Activated naive CD8-positive, alpha-beta T cell treated with anti-CD3 and anti-CD28 coated beads for 36 hours (primary cell): ENCODE results near the gene LYZL4. TPM values are rescaled to one million over a fixed set of nuclear protein-coding genes. Genes with fewer than 3 reads are reported as not detected.

ENCODE experiments used
- DNase-seq: peaks from one replicate; pipeline ENCODE4 v3.0.0; 2021
- H3K27ac Mint-ChIP-seq: one replicate; pipeline ENCODE4 v1.8.0; 2022; ENCODE audit warnings: mild to moderate bottlenecking, moderate library complexity, mixed read lengths
- H3K27me3 Mint-ChIP-seq: one replicate; pipeline ENCODE4 v1.8.0; 2022; ENCODE audit warnings: mild to moderate bottlenecking, mixed read lengths
- H3K36me3 Mint-ChIP-seq: one replicate; pipeline ENCODE4 v1.8.0; 2021; ENCODE audit warnings: mild to moderate bottlenecking, mixed read lengths
- H3K4me1 Mint-ChIP-seq: one replicate; pipeline ENCODE4 v1.8.0; 2021; ENCODE audit warnings: mixed read lengths
- H3K4me3 Mint-ChIP-seq: one replicate; pipeline ENCODE4 v1.8.0; 2022; ENCODE audit warnings: mild to moderate bottlenecking, moderate library complexity, mixed read lengths
- H3K9me3 Mint-ChIP-seq: one replicate; pipeline ENCODE4 v1.8.0; 2022; ENCODE audit warnings: mixed read lengths
- total RNA-seq, 2 experiments: library from RNA; stranded (reverse); gene quantifications; one replicate each; pipeline ENCODE4 v1.2.3, GENCODE V29; 2021

The LYZL4 gene
- total RNA-seq, 2 experiments from 2014 or later, result not detected

DNA sequence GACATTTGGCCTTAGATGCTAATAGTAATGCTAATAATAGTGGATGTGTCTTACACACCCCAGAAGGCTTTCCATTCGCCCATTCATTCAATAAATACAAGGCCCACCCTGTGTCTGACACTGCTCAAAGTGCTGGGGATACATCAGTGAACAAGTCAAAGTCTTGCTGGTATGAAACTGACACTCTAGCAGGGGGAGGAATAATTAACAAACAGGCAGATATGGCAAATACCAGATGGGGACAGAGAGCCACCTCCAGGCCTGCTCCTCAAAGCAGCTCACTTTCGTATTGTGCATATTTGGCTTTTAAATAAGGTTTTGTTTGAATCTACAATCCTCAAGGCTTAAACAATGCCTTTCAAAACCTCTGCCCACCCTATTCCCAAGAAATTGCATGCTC is 28.3 kb upstream of the LYZL4 start:
- peaks cover 2% of the 10 kb centered on the region for H3K9me3 Mint-ChIP-seq
- H3K4me1 Mint-ChIP-seq, result no peaks in the 10 kb centered on the region
- no peak overlapping the region for H3K27ac Mint-ChIP-seq
- DNase-seq, result no peak
- H3K27me3 Mint-ChIP-seq, result no peaks in the 10 kb centered on the region
- no peaks in the 10 kb centered on the region for H3K36me3 Mint-ChIP-seq
- H3K4me3 Mint-ChIP-seq, result no peak overlapping the region

DNA sequence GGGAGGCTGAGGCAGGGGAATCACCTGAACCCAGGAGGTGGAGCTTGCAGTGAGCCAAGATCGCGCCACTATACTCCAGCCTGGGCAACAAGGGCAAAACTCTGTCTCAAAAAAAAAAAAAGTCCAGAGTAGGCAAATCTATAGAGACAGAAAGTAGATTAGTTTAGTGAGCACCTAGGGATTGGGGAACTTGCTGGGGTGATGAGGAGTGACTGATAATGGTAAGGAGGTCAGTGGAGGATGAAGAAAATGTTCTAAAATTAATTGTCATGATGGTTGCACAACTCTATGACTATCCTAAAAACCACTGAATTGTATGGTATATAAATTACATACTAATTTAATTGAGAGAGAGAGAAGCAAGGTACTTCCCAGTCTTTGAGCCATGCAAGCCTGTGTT is 27.8 kb upstream of the LYZL4 start:
- H3K36me3 Mint-ChIP-seq, result no peaks in the 10 kb centered on the region
- H3K27ac Mint-ChIP-seq, result no peak overlapping the region
- no peaks in the 10 kb centered on the region for H3K27me3 Mint-ChIP-seq
- DNase-seq, result no peak
- H3K4me1 Mint-ChIP-seq, result no peaks in the 10 kb centered on the region
- H3K9me3 Mint-ChIP-seq, result peaks cover 2% of the 10 kb centered on the region
- H3K4me3 Mint-ChIP-seq, result no peak overlapping the region

DNA sequence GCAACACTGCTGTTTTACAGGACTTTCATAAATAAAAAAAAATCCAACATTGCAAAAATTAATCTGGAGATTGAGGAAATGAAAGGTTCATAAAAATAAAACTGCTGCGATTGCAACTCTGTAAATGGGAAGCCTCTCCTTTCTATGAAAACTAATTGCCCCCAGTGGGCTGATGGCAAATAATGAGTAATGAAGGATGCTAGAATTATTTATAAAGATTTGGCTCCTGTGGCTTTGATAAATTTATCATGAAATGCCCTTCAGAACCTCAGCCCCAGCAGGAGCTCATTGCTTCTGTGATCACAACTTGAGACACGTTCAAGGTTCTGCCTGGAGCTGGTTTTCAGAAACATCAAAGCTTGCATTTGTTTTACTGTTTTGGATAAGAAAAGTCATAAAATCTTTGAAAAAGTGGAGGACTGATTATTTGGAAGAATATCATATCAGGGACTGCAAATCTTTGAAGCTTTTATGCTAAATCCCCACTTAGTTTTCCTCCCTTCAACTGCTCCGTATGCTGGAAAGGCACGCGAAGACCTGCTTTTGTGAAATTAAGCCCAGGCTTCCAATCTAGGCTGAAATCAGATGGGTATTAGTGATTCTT is 24.5 kb upstream of the LYZL4 start:
- Mint-ChIP-seq H3K4me3 (no peak overlapping the region), H3K27me3 (no peaks in the 10 kb centered on the region), H3K36me3 (peaks cover 7% of the 10 kb centered on the region), H3K4me1 (no peaks in the 10 kb centered on the region), H3K9me3 (peaks cover 12% of the 10 kb centered on the region), H3K27ac (no peak overlapping the region)
- DNase-seq, result no peak

DNA sequence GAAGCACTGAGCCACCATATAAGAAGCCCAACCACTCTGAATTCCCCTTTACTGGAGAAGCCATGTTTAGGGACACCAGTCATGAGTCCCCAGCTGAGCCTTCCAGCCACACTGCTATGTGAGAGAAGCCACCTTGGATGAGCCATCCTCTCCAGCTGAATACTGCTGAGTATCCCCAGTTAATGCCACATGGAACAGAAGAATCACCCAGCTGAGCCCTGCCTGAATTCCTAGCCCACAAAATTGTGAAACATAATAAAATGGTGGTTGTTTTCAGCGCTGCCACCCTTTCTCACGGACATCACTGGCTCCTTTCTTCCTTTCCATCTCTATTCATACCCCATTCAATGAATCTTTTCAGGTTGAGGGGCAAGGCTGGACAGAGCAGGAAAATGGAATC is 22.1 kb upstream of the LYZL4 start:
- Mint-ChIP-seq H3K4me3 (no peak overlapping the region), H3K9me3 (peaks cover 12% of the 10 kb centered on the region), H3K27ac (no peak overlapping the region), H3K27me3 (no peaks in the 10 kb centered on the region), H3K4me1 (no peaks in the 10 kb centered on the region), H3K36me3 (peaks cover 7% of the 10 kb centered on the region)
- no peak for DNase-seq

DNA sequence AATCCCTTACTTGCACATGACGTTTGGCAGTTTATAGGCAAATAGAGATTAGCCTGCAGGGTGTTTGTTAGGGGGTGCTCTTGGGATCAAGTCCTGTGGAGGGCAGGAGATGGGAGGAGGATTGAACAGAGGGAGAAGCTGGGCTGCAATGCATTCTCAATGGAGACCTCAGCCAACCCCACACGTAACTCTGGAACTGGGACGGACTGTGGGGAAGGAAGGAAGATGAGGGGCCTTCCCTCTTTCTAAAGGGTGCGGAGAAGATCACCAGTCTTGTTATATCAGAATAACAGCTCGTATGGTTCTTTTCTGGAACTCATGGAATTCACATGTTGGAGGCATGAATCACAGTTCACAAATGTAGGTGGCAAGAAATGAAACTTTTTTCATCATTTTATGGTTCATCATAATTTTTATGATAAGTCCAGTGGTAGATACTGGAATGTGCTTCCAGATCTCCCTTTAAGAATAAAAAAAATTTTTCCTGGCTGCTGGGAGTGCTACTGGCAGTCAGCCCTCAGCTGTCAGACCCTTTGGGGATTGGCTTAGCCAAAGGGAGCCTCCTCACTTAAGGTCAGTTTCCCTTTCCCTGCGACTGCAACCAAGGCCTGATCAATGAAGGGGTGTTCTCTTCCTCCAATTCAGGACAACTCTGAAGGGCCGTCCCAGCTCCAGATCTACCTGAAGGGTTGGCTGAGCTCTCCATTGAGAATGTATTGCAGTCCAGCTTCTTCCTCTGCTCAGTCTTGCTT is 20.5 kb upstream of the LYZL4 start:
- Mint-ChIP-seq H3K4me3 (no peak overlapping the region), H3K27me3 (no peaks in the 10 kb centered on the region), H3K9me3 (peaks cover 9% of the 10 kb centered on the region), H3K27ac (peak overlapping the region; percentile 2), H3K4me1 (no peaks in the 10 kb centered on the region), H3K36me3 (peaks cover 7% of the 10 kb centered on the region)
- DNase-seq, result no peak

DNA sequence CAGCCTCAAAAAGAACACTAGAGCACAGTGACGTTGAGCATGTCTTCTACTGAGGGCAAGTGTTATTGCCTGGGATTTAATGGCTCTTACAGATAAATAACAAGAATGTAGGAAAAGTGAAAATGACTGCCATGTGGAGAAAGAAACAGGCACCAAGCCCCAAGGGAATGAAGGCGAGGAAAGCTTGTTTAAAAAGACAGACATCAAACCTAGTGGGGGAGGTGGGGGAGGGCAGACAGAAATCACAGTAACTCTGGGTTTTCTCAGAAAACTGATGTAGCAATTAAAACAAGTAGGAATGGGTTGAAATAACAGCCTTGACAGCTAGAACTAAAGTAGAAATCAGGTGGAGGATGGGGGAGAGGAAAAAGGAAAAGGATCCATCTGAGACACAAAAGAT is 18.4 kb upstream of the LYZL4 start:
- H3K27me3 Mint-ChIP-seq, result no peaks in the 10 kb centered on the region
- no peaks in the 10 kb centered on the region for H3K4me1 Mint-ChIP-seq
- DNase-seq, result no peak
- peaks cover 7% of the 10 kb centered on the region for H3K36me3 Mint-ChIP-seq
- H3K9me3 Mint-ChIP-seq, result peaks cover 9% of the 10 kb centered on the region
- no peak overlapping the region for H3K4me3 Mint-ChIP-seq
- no peak overlapping the region for H3K27ac Mint-ChIP-seq

DNA sequence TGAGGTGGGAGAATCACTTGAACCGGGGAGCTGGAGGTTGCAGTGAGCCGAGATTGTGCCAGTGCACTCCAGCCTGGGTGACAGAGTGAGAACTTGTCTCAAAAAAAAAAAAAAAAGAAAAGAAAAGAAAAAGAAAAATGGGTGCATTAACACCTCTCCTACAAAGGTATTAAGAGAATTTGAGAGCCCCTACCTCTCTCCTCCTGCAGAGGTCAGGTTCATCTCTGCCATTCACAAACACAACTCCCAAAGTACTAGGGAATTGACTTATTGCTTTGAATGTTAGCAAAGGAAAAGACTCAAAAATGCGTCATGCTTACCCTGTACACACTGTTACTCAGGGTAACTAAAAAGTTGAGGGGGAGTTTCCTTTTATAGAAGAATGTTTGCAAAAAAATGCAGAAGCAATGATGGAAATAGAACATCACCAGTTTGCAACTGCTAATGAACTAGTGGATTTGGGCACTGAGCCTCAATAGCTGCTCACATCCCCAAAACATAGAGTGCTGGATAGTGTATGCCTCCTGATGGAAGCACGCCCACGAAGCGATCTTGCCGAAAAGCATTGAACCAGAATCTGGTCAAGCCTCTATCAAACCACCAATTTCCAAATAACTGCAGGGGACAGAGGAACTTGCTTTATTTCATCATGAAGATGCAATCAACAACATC is 15.5 kb upstream of the LYZL4 start:
- Mint-ChIP-seq H3K27ac (no peak overlapping the region), H3K36me3 (no peaks in the 10 kb centered on the region), H3K9me3 (no peaks in the 10 kb centered on the region), H3K4me3 (no peak overlapping the region), H3K4me1 (no peaks in the 10 kb centered on the region), H3K27me3 (no peaks in the 10 kb centered on the region)
- no peak for DNase-seq

DNA sequence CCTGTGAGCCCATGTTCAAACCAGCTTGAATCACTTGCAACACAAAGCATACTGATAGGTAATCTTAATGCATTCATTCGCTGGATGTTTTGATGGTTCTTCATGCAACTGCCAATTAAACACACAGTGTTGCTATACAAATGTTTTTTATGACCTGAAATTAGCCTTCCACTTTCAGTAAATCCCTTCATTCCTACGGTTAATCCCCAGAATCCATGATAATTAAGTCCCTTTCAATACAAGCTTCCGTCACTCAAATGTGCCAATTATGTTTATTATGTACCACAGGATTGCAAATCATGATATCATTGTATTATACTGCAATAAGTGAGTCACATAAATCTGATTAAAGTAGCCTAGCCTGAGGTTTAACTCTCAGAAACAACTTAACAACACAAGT is 14.5 kb upstream of the LYZL4 start:
- Mint-ChIP-seq H3K27ac (no peak overlapping the region), H3K36me3 (no peaks in the 10 kb centered on the region), H3K27me3 (no peaks in the 10 kb centered on the region), H3K4me1 (no peaks in the 10 kb centered on the region), H3K4me3 (no peak overlapping the region), H3K9me3 (no peaks in the 10 kb centered on the region)
- no peak for DNase-seq

DNA sequence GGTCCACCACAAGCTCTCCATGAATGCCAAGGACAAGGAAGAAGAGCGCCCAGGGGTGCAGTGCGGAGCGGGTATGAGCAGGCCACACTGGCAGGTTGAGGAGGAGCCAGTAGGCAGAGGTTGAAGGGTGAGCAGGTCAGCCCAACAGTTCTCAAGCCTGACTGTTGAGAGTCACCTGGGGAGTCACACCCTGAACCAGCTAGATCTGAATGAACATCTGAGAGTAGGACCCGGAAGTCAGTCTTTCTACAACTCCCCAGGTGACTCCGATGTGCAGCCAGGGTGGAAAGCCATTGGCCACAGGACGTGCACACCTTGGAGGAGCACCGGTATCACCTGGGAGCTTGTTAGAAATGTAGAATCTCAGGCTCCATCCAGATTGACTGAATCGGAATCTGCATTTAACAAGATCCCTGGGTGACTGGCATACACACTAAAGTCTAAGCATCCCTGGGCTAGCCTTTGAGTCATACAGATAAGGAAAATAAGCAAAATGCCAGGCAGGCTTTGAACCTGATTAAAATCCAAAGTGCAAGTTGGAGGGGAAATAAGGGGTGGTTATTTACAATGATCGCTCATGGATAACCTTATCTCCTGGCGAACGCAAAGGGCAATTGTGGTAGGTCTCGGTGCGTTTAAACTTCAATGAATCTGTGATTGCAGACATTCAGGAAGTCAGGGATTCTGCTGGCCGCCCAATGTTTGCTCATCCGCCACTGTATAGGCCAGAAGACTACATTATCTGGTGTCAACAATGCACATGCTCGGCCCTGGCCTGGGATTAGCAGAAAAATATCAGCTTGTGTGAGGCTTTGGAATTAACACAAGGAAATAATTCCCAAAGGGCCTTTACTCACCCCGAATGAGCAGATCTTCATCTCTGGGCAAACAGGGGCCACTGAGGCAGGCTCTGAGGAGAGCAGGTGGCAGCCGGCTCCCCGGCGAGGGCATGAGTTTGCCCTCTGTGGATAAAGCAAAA is 11.7 kb upstream of the LYZL4 start:
- H3K27ac Mint-ChIP-seq, result no peak overlapping the region
- no peak overlapping the region for H3K4me3 Mint-ChIP-seq
- no peaks in the 10 kb centered on the region for H3K36me3 Mint-ChIP-seq
- H3K9me3 Mint-ChIP-seq, result no peaks in the 10 kb centered on the region
- no peaks in the 10 kb centered on the region for H3K27me3 Mint-ChIP-seq
- no peak for DNase-seq
- H3K4me1 Mint-ChIP-seq, result no peaks in the 10 kb centered on the region

DNA sequence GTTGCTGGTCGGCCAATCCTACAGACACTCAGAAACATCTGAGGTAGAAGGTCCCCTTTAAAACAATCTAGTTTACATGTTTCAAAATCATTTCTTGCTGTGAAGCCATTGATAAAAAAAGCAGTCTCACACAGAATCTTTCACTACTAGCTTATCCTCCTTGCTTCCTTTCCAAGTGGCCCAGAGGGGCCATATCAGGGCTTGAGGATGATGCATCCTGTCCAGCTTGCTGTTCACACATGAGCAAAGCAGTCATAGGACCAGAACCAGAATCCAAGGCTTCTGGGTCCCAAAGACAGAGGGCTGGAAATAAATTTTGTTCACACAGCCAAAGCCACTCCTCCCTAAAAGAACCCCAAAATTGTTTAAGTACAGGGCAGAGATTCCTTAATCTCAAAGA is 9.2 kb upstream of the LYZL4 start:
- H3K36me3 Mint-ChIP-seq, result no peaks in the 10 kb centered on the region
- no peak for DNase-seq
- no peaks in the 10 kb centered on the region for H3K9me3 Mint-ChIP-seq
- no peak overlapping the region for H3K4me3 Mint-ChIP-seq
- no peaks in the 10 kb centered on the region for H3K4me1 Mint-ChIP-seq
- H3K27ac Mint-ChIP-seq, result no peak overlapping the region
- H3K27me3 Mint-ChIP-seq, result no peaks in the 10 kb centered on the region

DNA sequence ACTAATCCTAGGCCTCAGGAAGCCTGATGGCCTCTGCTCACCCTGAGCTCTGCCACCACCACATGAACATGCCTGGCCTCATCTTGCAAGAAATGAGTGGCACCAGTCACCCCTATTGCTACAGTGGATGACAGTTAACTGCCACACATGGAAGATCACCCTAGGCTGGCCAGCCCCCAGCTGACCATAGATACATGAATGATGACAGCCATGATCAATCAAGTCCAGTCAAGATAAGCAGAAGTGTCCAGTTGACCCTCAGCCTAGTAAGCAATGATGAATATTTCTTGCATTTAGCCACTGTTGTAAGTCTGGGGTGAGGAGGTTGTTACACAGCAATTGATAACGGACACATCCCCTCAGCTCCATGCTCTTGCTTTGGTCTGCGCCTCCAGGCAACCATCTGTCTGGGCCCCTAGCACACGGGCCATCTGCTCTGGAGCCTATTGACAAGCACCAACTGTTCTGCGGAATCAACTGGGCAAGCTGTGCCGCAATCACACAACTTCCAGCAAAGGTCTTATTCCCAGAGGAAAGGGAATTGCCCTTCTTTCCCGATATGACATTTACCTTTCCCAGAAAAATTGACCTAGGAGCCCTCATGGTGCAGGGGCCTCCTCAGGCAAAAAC is 2.2 kb upstream of the LYZL4 start:
- no peak for DNase-seq
- Mint-ChIP-seq H3K36me3 (no peaks in the 10 kb centered on the region), H3K4me1 (no peaks in the 10 kb centered on the region), H3K4me3 (no peak overlapping the region), H3K27me3 (no peaks in the 10 kb centered on the region), H3K9me3 (no peaks in the 10 kb centered on the region), H3K27ac (no peak overlapping the region)

DNA sequence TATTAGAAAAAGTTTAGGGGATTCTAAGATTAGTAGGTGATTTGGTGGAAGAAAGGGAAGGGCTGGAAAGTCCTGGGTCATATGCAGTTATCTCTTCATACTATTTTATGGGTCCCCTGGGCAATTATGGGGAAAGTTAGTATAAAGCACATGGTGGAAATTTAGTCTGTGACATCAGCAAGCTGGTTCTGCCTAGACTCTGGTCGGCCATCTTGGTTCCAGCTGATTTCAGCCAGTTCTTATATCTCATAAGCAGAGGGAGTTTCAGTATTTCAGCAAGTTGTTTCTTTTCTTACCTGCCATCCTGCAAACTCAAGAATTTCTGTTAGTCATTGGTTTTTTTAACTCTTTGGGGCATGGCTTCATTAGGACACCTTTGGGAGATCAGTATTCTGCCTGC is 1.0 kb upstream of the LYZL4 start:
- H3K36me3 Mint-ChIP-seq, result no peaks in the 10 kb centered on the region
- no peaks in the 10 kb centered on the region for H3K4me1 Mint-ChIP-seq
- DNase-seq, result no peak
- H3K9me3 Mint-ChIP-seq, result no peaks in the 10 kb centered on the region
- no peaks in the 10 kb centered on the region for H3K27me3 Mint-ChIP-seq
- no peak overlapping the region for H3K27ac Mint-ChIP-seq
- no peak overlapping the region for H3K4me3 Mint-ChIP-seq

DNA sequence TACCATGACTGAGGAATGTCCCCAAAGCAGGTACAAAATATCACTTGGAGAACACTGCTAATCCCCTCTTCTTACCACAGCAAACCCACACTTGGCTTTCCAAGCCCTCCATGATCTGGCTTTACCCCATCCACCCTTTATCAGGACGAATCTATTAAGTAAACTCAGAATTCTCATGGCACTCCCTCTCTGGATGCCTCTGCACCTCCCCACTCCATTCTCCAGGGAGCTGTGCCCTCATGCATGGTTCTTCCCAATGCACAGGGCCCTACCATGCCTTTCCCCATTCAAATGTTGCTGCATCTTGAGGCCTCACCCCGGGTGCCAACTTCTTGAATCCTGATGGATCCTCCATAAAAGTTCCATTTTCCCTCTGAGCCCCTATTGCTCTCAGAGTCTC is 2.3 kb downstream of the LYZL4 start:
- Mint-ChIP-seq H3K27me3 (no peaks in the 10 kb centered on the region), H3K9me3 (no peaks in the 10 kb centered on the region), H3K36me3 (no peaks in the 10 kb centered on the region), H3K4me3 (no peak overlapping the region), H3K4me1 (peaks cover 8% of the 10 kb centered on the region), H3K27ac (no peak overlapping the region)
- no peak for DNase-seq

DNA sequence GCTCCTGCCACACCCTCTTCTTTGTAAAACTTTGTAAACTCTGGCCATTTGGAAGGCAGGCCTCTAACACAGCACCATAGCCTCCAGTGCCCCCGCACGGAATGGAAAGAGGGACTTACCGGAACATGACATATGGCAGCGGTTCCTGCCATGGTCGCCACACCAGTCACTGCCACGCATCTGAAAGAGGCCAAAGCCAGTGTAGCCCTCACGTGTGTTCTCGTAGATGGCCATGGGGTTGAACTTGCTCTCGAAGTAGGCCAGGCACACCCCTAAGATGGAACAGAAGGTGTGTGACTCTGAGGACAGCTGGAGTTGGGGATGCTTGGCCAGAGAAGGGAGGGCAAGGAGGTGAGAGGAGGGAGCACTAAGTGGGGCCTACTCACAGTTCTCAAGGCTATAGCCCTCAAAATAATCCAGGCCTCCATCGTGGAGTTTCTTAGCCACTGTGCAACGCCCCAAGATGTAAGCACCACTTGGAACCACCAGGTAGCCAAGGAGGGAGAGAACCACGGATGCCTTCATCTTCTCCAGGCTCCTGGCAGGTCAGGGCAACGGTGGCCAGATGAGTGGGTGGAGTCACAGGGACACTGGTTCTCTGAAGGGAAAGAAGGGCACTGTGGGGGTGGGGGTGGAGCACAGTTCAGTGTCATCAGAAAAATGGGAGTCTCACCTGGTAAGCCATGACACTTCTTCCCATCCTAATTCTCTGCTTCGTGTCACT is 3.5 kb downstream of the LYZL4 start:
- no peak for DNase-seq
- H3K36me3 Mint-ChIP-seq, result no peaks in the 10 kb centered on the region
- H3K9me3 Mint-ChIP-seq, result no peaks in the 10 kb centered on the region
- H3K27me3 Mint-ChIP-seq, result no peaks in the 10 kb centered on the region
- no peak overlapping the region for H3K27ac Mint-ChIP-seq
- no peak overlapping the region for H3K4me3 Mint-ChIP-seq
- H3K4me1 Mint-ChIP-seq, result peaks cover 12% of the 10 kb centered on the region
